Measurements from ENCODE around the gene TMEM120B.

- peak; percentile 55 for TF ChIP-seq CTCF (IDR thresholded peaks at IDR 0.05; ENCODE audit: poor library complexity, severe bottlenecking)
- no peak for TF ChIP-seq EZH2 (IDR thresholded peaks at IDR 0.05; ENCODE audit: borderline replicate concordance, insufficient read depth, low read length, poor library complexity, severe bottlenecking)
- no peak for TF ChIP-seq REST (IDR thresholded peaks at IDR 0.05; ENCODE audit: borderline replicate concordance)
- TF ChIP-seq SMC3 (conservative IDR thresholded peaks at IDR 0.05; ENCODE audit: poor library complexity): peak; percentile 52
- TF ChIP-seq POLR2AphosphoS5 (IDR thresholded peaks at IDR 0.05): no peak
Measured at GRCh38 chr12:121776190-121777098, 63.9 kb downstream of the TMEM120B start.
